Measurements from ENCODE around the gene FOSL2. TPM values are rescaled to one million over a fixed set of nuclear protein-coding genes. Genes with fewer than 3 reads are reported as not detected.
A peak's percentile ranks its signal among the peaks of the same experiment; 100 is the strongest.

FOSL2 gene
- total and polyA plus RNA-seq, 10 of the 15 experiments (the other 5 are each of a cell fraction or from before 2014, with no cell fraction given), result 0.05 to 1.3 (median 0.34) TPM

DNA sequence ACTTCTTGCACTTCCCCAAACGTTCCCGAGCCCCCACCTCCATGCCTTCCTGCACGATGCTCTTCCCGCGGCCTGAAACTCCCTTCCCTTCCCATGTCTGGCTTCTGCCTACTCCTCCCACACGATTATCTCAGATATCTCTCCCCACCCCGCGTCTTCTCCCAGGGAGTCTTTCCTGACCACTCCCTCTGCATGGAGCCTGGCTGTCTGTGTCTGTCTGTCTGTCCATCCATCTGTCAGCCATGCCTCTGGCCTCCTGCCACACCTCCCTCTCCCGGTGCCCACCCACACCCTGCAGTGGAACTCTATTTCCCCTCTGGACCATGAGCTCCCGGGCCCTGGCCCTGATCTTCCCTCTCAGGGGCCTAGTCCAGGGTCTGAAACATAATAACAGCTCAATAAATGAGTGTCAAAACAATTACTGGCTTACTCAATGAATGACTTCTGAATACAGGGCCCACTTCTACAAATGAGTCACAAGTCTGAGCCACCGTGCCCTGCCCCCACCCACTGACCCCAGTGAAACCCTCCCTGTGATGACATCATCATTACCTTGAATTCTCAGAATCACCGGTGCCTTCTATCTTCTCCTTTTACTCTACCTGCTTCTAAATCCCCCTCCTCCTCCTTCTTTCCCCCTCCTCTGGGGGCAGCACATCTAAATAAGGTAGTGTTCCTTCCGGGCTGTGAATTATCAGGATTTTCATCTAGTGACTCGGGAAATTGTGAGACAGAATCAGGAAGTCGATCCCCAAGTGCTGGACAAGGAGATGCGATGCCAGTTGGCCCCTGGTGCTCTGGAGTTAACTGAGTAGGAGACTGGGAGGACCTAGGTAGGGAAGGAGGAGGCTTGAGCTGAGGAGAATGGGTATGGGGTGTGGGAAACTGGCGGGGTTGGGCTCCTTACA, 57.1 kb downstream of the FOSL2 start:
- CTCF ChIA-PET, result no interaction called here
- Histone ChIP-seq H3K4me2 (ENCODE audit: control insufficient read depth, insufficient read depth) (no peak overlapping the region), H4K20me1 (ENCODE audit: control insufficient read depth, insufficient read depth) (no peaks in the 10 kb centered on the region), H3K36me3 (ENCODE audit: control insufficient read depth in 2 of 2, insufficient read depth in 2 of 2, low read length in 1 of 2) (no peaks in the 10 kb centered on the region), H3K27me3 (replicated peaks in 1 of 2; ENCODE audit: control insufficient read depth in 2 of 2, insufficient read depth in 2 of 2, low read length in 1 of 2) (0 out of 4 replicates have a peak, but pooled peaks cover 0 to 3% of the 10 kb centered on the region in 2 experiments), H3K9me3 (replicated peaks; ENCODE audit: control insufficient read depth, insufficient read depth, low read length) (no peaks in the 10 kb centered on the region), H3K79me2 (ENCODE audit: control insufficient read depth, insufficient read depth, low read length) (no peaks in the 10 kb centered on the region), H3K9ac (ENCODE audit: control insufficient read depth, insufficient read depth, low read length) (no peak overlapping the region), H2AFZ (ENCODE audit: control insufficient read depth, low read depth, low read length) (no peak overlapping the region), H3K4me1 (ENCODE audit: control insufficient read depth, insufficient read depth, low read length) (0 out of 2 replicates have a peak, but pooled peaks cover 3% of the 10 kb centered on the region), H3K27ac (ENCODE audit: control insufficient read depth, insufficient read depth) (no peak overlapping the region), H3K4me3 (no peak overlapping the region)
- POLR2A ChIA-PET, result interaction anchor here (0.6 kb wide), 1 partner anchor 118 kb away, joined by 3 read pairs; no protein-coding TSS in a partner anchor
- RAD21 ChIA-PET (ENCODE audit: unreplicated experiment), result no interaction called here
- in situ Hi-C loops (cut with MboI) (no loop called here), intact Hi-C loops (cut with micrococcal nuclease; ENCODE audit: unreplicated experiment) (no loop called here)
- DNase-seq (ENCODE audit: low read depth, low spot score) (no peak), ATAC-seq (peak; percentile 75), FAIRE-seq (no peak)
- SMC1A ChIA-PET (ENCODE audit: uncharacterized antibody, unreplicated experiment), result interaction anchor here (0.6 kb wide), 1 partner anchor 33 kb away, joined by 3 read pairs; no protein-coding TSS in a partner anchor
- BruUV-seq (replicated peaks), result no TSS peak
- 37% methylated on average over 17 of the region's 17 CpGs for WGBS (ENCODE audit: insufficient coverage, insufficient replicate concordance, low lambda C conversion rate, missing lambda C conversion rate)
- TF ChIP-seq SUPT20H (IDR thresholded peaks at IDR 0.05; ENCODE audit: borderline replicate concordance, control insufficient read depth, low read depth, low read length), result no peak
- no peak for TF ChIP-seq ASH2L (IDR thresholded peaks at IDR 0.05; ENCODE audit: borderline replicate concordance, low read depth)
- TF ChIP-seq, protein P1, sequence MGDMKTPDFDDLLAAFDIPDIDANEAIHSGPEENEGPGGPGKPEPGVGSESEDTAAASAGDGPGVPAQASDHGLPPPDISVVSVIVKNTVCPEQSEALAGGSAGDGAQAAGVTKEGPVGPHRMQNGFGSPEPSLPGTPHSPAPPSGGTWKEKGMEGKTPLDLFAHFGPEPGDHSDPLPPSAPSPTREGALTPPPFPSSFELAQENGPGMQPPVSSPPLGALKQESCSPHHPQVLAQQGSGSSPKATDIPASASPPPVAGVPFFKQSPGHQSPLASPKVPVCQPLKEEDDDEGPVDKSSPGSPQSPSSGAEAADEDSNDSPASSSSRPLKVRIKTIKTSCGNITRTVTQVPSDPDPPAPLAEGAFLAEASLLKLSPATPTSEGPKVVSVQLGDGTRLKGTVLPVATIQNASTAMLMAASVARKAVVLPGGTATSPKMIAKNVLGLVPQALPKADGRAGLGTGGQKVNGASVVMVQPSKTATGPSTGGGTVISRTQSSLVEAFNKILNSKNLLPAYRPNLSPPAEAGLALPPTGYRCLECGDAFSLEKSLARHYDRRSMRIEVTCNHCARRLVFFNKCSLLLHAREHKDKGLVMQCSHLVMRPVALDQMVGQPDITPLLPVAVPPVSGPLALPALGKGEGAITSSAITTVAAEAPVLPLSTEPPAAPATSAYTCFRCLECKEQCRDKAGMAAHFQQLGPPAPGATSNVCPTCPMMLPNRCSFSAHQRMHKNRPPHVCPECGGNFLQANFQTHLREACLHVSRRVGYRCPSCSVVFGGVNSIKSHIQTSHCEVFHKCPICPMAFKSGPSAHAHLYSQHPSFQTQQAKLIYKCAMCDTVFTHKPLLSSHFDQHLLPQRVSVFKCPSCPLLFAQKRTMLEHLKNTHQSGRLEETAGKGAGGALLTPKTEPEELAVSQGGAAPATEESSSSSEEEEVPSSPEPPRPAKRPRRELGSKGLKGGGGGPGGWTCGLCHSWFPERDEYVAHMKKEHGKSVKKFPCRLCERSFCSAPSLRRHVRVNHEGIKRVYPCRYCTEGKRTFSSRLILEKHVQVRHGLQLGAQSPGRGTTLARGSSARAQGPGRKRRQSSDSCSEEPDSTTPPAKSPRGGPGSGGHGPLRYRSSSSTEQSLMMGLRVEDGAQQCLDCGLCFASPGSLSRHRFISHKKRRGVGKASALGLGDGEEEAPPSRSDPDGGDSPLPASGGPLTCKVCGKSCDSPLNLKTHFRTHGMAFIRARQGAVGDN (IDR thresholded peaks at IDR 0.05), result no peak
- TF ChIP-seq, protein P2, sequence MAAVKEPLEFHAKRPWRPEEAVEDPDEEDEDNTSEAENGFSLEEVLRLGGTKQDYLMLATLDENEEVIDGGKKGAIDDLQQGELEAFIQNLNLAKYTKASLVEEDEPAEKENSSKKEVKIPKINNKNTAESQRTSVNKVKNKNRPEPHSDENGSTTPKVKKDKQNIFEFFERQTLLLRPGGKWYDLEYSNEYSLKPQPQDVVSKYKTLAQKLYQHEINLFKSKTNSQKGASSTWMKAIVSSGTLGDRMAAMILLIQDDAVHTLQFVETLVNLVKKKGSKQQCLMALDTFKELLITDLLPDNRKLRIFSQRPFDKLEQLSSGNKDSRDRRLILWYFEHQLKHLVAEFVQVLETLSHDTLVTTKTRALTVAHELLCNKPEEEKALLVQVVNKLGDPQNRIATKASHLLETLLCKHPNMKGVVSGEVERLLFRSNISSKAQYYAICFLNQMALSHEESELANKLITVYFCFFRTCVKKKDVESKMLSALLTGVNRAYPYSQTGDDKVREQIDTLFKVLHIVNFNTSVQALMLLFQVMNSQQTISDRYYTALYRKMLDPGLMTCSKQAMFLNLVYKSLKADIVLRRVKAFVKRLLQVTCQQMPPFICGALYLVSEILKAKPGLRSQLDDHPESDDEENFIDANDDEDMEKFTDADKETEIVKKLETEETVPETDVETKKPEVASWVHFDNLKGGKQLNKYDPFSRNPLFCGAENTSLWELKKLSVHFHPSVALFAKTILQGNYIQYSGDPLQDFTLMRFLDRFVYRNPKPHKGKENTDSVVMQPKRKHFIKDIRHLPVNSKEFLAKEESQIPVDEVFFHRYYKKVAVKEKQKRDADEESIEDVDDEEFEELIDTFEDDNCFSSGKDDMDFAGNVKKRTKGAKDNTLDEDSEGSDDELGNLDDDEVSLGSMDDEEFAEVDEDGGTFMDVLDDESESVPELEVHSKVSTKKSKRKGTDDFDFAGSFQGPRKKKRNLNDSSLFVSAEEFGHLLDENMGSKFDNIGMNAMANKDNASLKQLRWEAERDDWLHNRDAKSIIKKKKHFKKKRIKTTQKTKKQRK (IDR thresholded peaks at IDR 0.05; ENCODE audit: low read depth, low read length), result no peak
- TF ChIP-seq YBX1 (IDR thresholded peaks at IDR 0.05), result no peak
- TF ChIP-seq, protein P3, sequence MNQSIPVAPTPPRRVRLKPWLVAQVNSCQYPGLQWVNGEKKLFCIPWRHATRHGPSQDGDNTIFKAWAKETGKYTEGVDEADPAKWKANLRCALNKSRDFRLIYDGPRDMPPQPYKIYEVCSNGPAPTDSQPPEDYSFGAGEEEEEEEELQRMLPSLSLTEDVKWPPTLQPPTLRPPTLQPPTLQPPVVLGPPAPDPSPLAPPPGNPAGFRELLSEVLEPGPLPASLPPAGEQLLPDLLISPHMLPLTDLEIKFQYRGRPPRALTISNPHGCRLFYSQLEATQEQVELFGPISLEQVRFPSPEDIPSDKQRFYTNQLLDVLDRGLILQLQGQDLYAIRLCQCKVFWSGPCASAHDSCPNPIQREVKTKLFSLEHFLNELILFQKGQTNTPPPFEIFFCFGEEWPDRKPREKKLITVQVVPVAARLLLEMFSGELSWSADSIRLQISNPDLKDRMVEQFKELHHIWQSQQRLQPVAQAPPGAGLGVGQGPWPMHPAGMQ (IDR thresholded peaks at IDR 0.05; ENCODE audit: borderline replicate concordance), result no peak
- TF ChIP-seq SMARCA5 (IDR thresholded peaks at IDR 0.05), result no peak
- TF ChIP-seq, protein P4, sequence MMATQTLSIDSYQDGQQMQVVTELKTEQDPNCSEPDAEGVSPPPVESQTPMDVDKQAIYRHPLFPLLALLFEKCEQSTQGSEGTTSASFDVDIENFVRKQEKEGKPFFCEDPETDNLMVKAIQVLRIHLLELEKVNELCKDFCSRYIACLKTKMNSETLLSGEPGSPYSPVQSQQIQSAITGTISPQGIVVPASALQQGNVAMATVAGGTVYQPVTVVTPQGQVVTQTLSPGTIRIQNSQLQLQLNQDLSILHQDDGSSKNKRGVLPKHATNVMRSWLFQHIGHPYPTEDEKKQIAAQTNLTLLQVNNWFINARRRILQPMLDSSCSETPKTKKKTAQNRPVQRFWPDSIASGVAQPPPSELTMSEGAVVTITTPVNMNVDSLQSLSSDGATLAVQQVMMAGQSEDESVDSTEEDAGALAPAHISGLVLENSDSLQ (IDR thresholded peaks at IDR 0.05), result no peak
- TF ChIP-seq EZH2 (IDR thresholded peaks at IDR 0.05; ENCODE audit: borderline replicate concordance, control insufficient read depth, low read depth, low read length), result no peak
- TF ChIP-seq NFYA (IDR thresholded peaks at IDR 0.05; ENCODE audit: borderline replicate concordance, low read depth, low read length), result no peak

Measured in GM12878 (cell line).